Lower leg skin (tissue), 3 donors: ENCODE results near the gene ADCY2.

Source experiments
- CTCF ChIP-seq, 3 donors: fragments of 450-650 bp; IDR thresholded peaks; one replicate each; pipeline ENCODE4 v1.5.1; 2016; ENCODE audit warnings: antibody characterized with exemption in 3 of 3, mild to moderate bottlenecking in 3 of 3, moderate library complexity in 2 of 3
- POLR2A ChIP-seq, 2 donors: fragments of 450-650 bp; IDR thresholded peaks; one replicate each; pipeline ENCODE4 v1.6.1; 2016 to 2017; ENCODE audit warnings: antibody characterized with exemption in 2 of 2, mild to moderate bottlenecking in 1 of 2, moderate library complexity in 1 of 2

GRCh38 chr5:7492371-7492770, 96.4 kb downstream of the ADCY2 start:
- TF ChIP-seq POLR2A (IDR thresholded peaks at IDR 0.05) (no peak), CTCF (IDR thresholded peaks at IDR 0.05) (no peak)
